H1 (cell line): ENCODE measurements around the gene SIX5. TPM values are rescaled to one million over a fixed set of nuclear protein-coding genes. Genes with fewer than 3 reads are reported as not detected.

Experiments used
- CTCF ChIA-PET: fragments of 300-600 bp; sonication (Branson Sonifier 250); formaldehyde crosslinking; loops from one replicate; lab custom pipeline; 2021; ENCODE audit not compliant: partially characterized antibody; lab: Charles Lee
- POLR2A ChIA-PET: fragments of 300-600 bp; sonication (Branson Sonifier 250); formaldehyde crosslinking; loops from one replicate; lab custom pipeline; 2021; ENCODE audit warnings: inconsistent platforms; ENCODE audit not compliant: partially characterized antibody; lab: Charles Lee
- DNase-seq, 2 experiments: peaks; one replicate each; pipeline versions ENCODE4 v3.0.0 to v3.0.0-alpha.2; 2010 to 2022; ENCODE audit warnings: low spot score in 2 of 2, low read depth in 1 of 2, mixed read lengths in 1 of 2
- FAIRE-seq: peaks from 2 replicates; lab custom pipeline; 2011; peaks lifted over from hg19 to GRCh38; lab: Jason Lieb, UNC
- H2AFZ ChIP-seq: 2 replicates; pipeline ENCODE4 v1.8.1; 2012; ENCODE audit warnings: low read length, inconsistent platforms
- H2AK5ac ChIP-seq: 2 replicates; pipeline ENCODE4 v1.6.1; 2013; ENCODE audit warnings: low read depth, low read length
- H2BK120ac ChIP-seq: replicated peaks from 2 replicates; pipeline ENCODE3; 2013; ENCODE audit warnings: low read depth, low read length, inconsistent platforms
- H2BK12ac ChIP-seq: 2 replicates; pipeline ENCODE4 v1.6.1; 2013; ENCODE audit warnings: low read depth, low read length
- H2BK15ac ChIP-seq: 2 replicates; pipeline ENCODE4 v1.6.1; 2013; ENCODE audit warnings: low read length
- H2BK20ac ChIP-seq: 2 replicates; pipeline ENCODE4 v1.6.1; 2013; ENCODE audit warnings: low read length
- H2BK5ac ChIP-seq: 2 replicates; pipeline ENCODE4 v1.6.1; 2013; ENCODE audit warnings: low read depth, low read length
- H3K14ac ChIP-seq: 2 replicates; pipeline ENCODE4 v1.6.1; 2013; ENCODE audit warnings: inconsistent platforms; ENCODE audit not compliant: insufficient read length
- H3K18ac ChIP-seq: 2 replicates; pipeline ENCODE4 v1.6.1; 2013; ENCODE audit warnings: low read length; ENCODE audit errors: extremely low read depth
- H3K23ac ChIP-seq: 2 replicates; pipeline ENCODE4 v1.6.1; 2013; ENCODE audit warnings: inconsistent platforms; ENCODE audit not compliant: insufficient read length
- H3K23me2 ChIP-seq: 2 replicates; pipeline ENCODE4 v1.6.1; 2013; ENCODE audit warnings: low read depth, low read length
- H3K27ac ChIP-seq: 2 replicates; pipeline ENCODE4 v1.6.1; 2011; ENCODE audit warnings: low read depth, low read length, inconsistent platforms
- H3K27me3 ChIP-seq, 4 experiments: replicated peaks in 1 of 4; 1 replicate in 1 of 4; 2 replicates in 3 of 4; pipeline versions ENCODE4 v1.6.1 to v1.8.1; 2011 to 2013; ENCODE audit warnings: low read length in 3 of 4, mild to moderate bottlenecking in 3 of 4, inconsistent platforms in 2 of 4, mixed read lengths in 2 of 4, moderate library complexity in 1 of 4; ENCODE audit not compliant: control insufficient read depth in 3 of 4, insufficient read depth in 3 of 4; ENCODE audit errors: extremely low read depth in 1 of 4
- H3K36me3 ChIP-seq, 4 experiments: 2 replicates each; pipeline versions ENCODE4 v1.6.1 to v1.8.1; 2011 to 2013; ENCODE audit warnings: mild to moderate bottlenecking in 4 of 4, low read length in 3 of 4, moderate library complexity in 2 of 4, control low read depth in 1 of 4, inconsistent platforms in 1 of 4; ENCODE audit not compliant: insufficient read depth in 4 of 4, control insufficient read depth in 2 of 4
- H3K4ac ChIP-seq: replicated peaks from 2 replicates; pipeline ENCODE3; 2013; ENCODE audit warnings: low read length, low read depth, mixed read lengths, inconsistent platforms; ENCODE audit not compliant: insufficient read length
- H3K4me1 ChIP-seq, 4 experiments: replicated peaks in 1 of 4; 1 replicate in 1 of 4; 2 replicates in 3 of 4; pipeline versions ENCODE4 v1.6.1 to v1.8.1; 2011 to 2013; ENCODE audit warnings: low read length in 3 of 4, inconsistent platforms in 2 of 4, mixed read lengths in 1 of 4; ENCODE audit not compliant: insufficient read depth in 4 of 4, control insufficient read depth in 3 of 4
- H3K4me2 ChIP-seq, 2 experiments: 2 replicates each; pipeline versions ENCODE4 v1.6.1 to v1.8.1; 2011 to 2013; ENCODE audit warnings: low read depth in 2 of 2, low read length in 2 of 2, control low read depth in 1 of 2, inconsistent platforms in 1 of 2, mild to moderate bottlenecking in 1 of 2; ENCODE audit not compliant: insufficient read depth in 1 of 2
- H3K4me3 ChIP-seq, 4 experiments: fragments of 200-600, 300-600 bp in 1 of 4; sonication (generic), shearing (Covaris generic), sonication (Bioruptor Twin) in 1 of 4; 2 replicates each; pipeline versions ENCODE4 v1.5.1 to v1.8.1; 2011 to 2016; ENCODE audit warnings: low read length in 4 of 4, low read depth in 3 of 4, control low read depth in 2 of 4, inconsistent platforms in 2 of 4, mild to moderate bottlenecking in 2 of 4, mixed read lengths in 1 of 4, moderate library complexity in 1 of 4; ENCODE audit not compliant: insufficient read depth in 2 of 4; ENCODE audit errors: extremely low read depth in 1 of 4
- H3K56ac ChIP-seq: replicated peaks from 2 replicates; pipeline ENCODE3; 2013; ENCODE audit warnings: low read depth, mild to moderate bottlenecking, mixed read lengths, low read length, inconsistent platforms; ENCODE audit not compliant: insufficient read length
- H3K79me1 ChIP-seq: 2 replicates; pipeline ENCODE4 v1.6.1; 2013; ENCODE audit warnings: low read depth, low read length, control low read depth
- H3K79me2 ChIP-seq, 2 experiments: 2 replicates each; pipeline versions ENCODE4 v1.6.1 to v1.8.1; 2012 to 2013; ENCODE audit warnings: low read length in 2 of 2, mild to moderate bottlenecking in 2 of 2, inconsistent platforms in 1 of 2; ENCODE audit not compliant: insufficient read depth in 2 of 2, control insufficient read depth in 1 of 2
- H3K9ac ChIP-seq, 4 experiments: replicated peaks in 1 of 4; 1 replicate in 1 of 4; 2 replicates in 3 of 4; pipeline versions ENCODE4 v1.6.1 to v1.8.1; 2011 to 2013; ENCODE audit warnings: low read depth in 3 of 4, low read length in 3 of 4, control low read depth in 2 of 4, mild to moderate bottlenecking in 2 of 4, moderate library complexity in 2 of 4, inconsistent platforms in 1 of 4; ENCODE audit errors: extremely low read depth in 1 of 4
- H3K9me3 ChIP-seq, 2 experiments: 2 replicates each; pipeline versions ENCODE4 v1.6.1 to v1.8.1; 2012 to 2013; ENCODE audit warnings: mild to moderate bottlenecking in 2 of 2, moderate library complexity in 2 of 2, control low read depth in 1 of 2, inconsistent platforms in 1 of 2, low read depth in 1 of 2, low read length in 1 of 2, mixed read lengths in 1 of 2; ENCODE audit not compliant: insufficient read depth in 2 of 2
- H4K20me1 ChIP-seq, 2 experiments: replicated peaks in 1 of 2; 2 replicates each; pipeline versions ENCODE3 to v1.8.1; 2011 to 2013; ENCODE audit warnings: inconsistent platforms in 2 of 2, low read length in 2 of 2, mild to moderate bottlenecking in 1 of 2; ENCODE audit not compliant: insufficient read depth in 2 of 2, control insufficient read depth in 1 of 2
- H4K5ac ChIP-seq: 2 replicates; pipeline ENCODE4 v1.6.1; 2013; ENCODE audit warnings: low read length, low read depth, mixed read lengths, inconsistent platforms; ENCODE audit not compliant: insufficient read length
- H4K8ac ChIP-seq: 2 replicates; pipeline ENCODE4 v1.8.0; 2013; ENCODE audit warnings: mild to moderate bottlenecking, moderate library complexity, low read length, inconsistent platforms; ENCODE audit not compliant: insufficient read depth; ENCODE audit errors: extremely low read depth
- H4K91ac ChIP-seq: replicated peaks from 2 replicates; pipeline ENCODE3; 2013; ENCODE audit warnings: low read length, mixed read lengths, inconsistent platforms; ENCODE audit not compliant: insufficient read length
- EP300 ChIP-seq, 2 experiments: IDR thresholded peaks; 1 replicate in 1 of 2; 2 replicates in 1 of 2; pipeline ENCODE4 v1.6.1; 2011 to 2012; ENCODE audit warnings: low read depth in 2 of 2, low read length in 2 of 2, mild to moderate bottlenecking in 2 of 2, borderline replicate concordance in 1 of 2, inconsistent platforms in 1 of 2, moderate library complexity in 1 of 2
- FOSL1 ChIP-seq: IDR thresholded peaks from 2 replicates; pipeline ENCODE4 v1.6.1; 2011; ENCODE audit warnings: mild to moderate bottlenecking, low read depth, low read length, moderate library complexity; ENCODE audit not compliant: insufficient read depth
- NRF1 ChIP-seq: IDR thresholded peaks from 2 replicates; pipeline ENCODE4 v1.6.1; 2011; ENCODE audit warnings: mild to moderate bottlenecking, low read depth, low read length, improper control_type of control experiment
- POLR2AphosphoS5 ChIP-seq: IDR thresholded peaks from 2 replicates; pipeline ENCODE4 v1.6.1; 2011; ENCODE audit warnings: low read depth, low read length
- RFX5 ChIP-seq: IDR thresholded peaks from 2 replicates; pipeline ENCODE4 v1.6.1; 2011; ENCODE audit warnings: low read depth, low read length, improper control_type of control experiment, borderline replicate concordance
- SIN3A ChIP-seq, 2 experiments: IDR thresholded peaks in 1 of 2; conservative IDR thresholded peaks in 1 of 2; 2 replicates each; pipeline ENCODE4 v1.6.1; 2011 to 2012; ENCODE audit warnings: low read length in 2 of 2, improper control_type of control experiment in 1 of 2, low read depth in 1 of 2, mild to moderate bottlenecking in 1 of 2
- SRF ChIP-seq: IDR thresholded peaks from 2 replicates; pipeline ENCODE4 v1.6.1; 2011; ENCODE audit warnings: mild to moderate bottlenecking, low read depth, low read length, moderate library complexity
- TEAD4 ChIP-seq: IDR thresholded peaks from 2 replicates; pipeline ENCODE4 v1.6.1; 2012; ENCODE audit warnings: low read depth, low read length, inconsistent platforms, mixed read lengths
- YY1 ChIP-seq: IDR thresholded peaks from 2 replicates; pipeline ENCODE4 v1.6.1; 2011; ENCODE audit warnings: low read depth, mild to moderate bottlenecking, low read length
- WGBS, 2 experiments: shearing (Covaris generic) in 1 of 2; methylation state at CpG; one replicate each; pipeline versions ENCODE4 v1.1.6 to v1.1.7; 2013 to 2015; ENCODE audit warnings: low lambda C conversion rate in 2 of 2, mixed read lengths in 2 of 2, inconsistent platforms in 1 of 2, low coverage in 1 of 2, missing lambda C conversion rate in 1 of 2; ENCODE audit not compliant: insufficient replicate concordance in 2 of 2, insufficient coverage in 1 of 2, insufficient read length in 1 of 2; ENCODE audit errors: extremely low coverage in 1 of 2, missing lambda C conversion rate in 1 of 2; 5-methylcytosine and 5-hydroxymethylcytosine counted together
- polyA plus RNA-seq, 7 experiments: library from polyadenylated mRNA; depleted of rRNA in 3 of 7; stranded (reverse) in 5 of 7; unstranded in 2 of 7; fragments of >200 nt in 5 of 7; fragments of 200-250 nt in 2 of 7; gene quantifications; 1 replicate in 5 of 7; 2 replicates in 1 of 7; 4 replicates in 1 of 7; pipeline versions ENCODE4 v1.2.1 to v1.2.3, GENCODE V29; 2011 to 2013; ENCODE audit warnings: missing spikeins in 2 of 7, mixed read lengths in 2 of 7
- total RNA-seq: library from RNA; stranded (reverse); fragmentation: NEBNext Ultra II Directional; extraction: Animal tissue kit (Norgen Biotek cat#: 25700); gene quantifications from 2 replicates; pipeline ENCODE4 v1.2.1, GENCODE V29; 2021
- TF ChIP-seq, protein P1 (sequence below): IDR thresholded peaks from 2 replicates; pipeline ENCODE4 v1.6.1; 2012; ENCODE audit warnings: inconsistent platforms
- TF ChIP-seq, protein P2 (sequence below): IDR thresholded peaks from 2 replicates; pipeline ENCODE4 v1.6.1; 2012; ENCODE audit warnings: low read length, inconsistent platforms

SIX5 gene
- total and polyA plus RNA-seq, 2 of the 8 experiments (the other 6 are each of a cell fraction or from before 2014, with no cell fraction given) = 20.9 to 24.2 TPM

DNA sequence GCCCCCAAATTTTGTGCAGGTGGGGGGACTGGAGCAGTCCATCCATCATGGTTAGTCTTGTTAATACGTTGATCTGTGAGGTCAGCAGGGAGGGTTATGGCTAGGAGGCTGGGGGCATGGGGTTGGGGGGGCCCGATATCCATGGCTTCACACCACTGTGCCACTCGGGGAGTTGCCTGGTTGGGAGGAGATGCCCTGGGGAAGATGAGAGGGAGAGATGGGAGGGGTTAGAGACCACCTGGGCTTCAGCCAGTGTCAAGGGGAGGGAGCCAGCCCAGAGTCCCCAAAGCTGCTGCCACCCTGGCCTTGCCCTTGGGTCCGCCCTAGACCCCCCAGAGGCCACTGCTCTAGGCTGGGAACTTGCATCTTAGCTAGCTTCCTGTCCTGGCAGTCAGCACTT, 15.0 kb upstream of the SIX5 start:
- WGBS, 2 experiments = 74% methylated on average over 3 of the region's 4 CpGs; no CpG with 5 or more reads in 1 of the 2 experiments
- ChIA-PET CTCF (interaction anchor here (1.8 to 2.7 kb wide), 2 partner anchors 10 to 15 kb away, joined by 8 to 9 read pairs; no protein-coding TSS in a partner anchor), POLR2A (interaction anchor here (0.9 to 9.5 kb wide), 5 partner anchors 8 to 33 kb away, joined by 3 to 133 read pairs (median 4); partner anchors contain the start of genes DMWD and SIX5)
- Histone ChIP-seq H4K8ac (no peak overlapping the region), H3K36me3 (peaks cover 4 to 23% (median 11%) of the 10 kb centered on the region in 4 experiments; a peak in 6 of 8 replicates), H3K4me2 (no peak overlapping the region), H3K9ac (no peak overlapping the region), H3K56ac (no peak overlapping the region), H4K5ac (no peak overlapping the region), H3K79me2 (no peaks in the 10 kb centered on the region)
- TF ChIP-seq RFX5 (no peak), POLR2AphosphoS5 (no peak), YY1 (no peak), SIN3A (conservative IDR thresholded peaks at IDR 0.05 in 1 of 2, IDR thresholded peaks at IDR 0.05 in 1 of 2; ENCODE audit: low read depth in 1 of 2, low read length in 2 of 2) (no peak), SRF (no peak), TEAD4 (no peak), FOSL1 (no peak), NRF1 (no peak), EP300 (IDR thresholded peaks at IDR 0.05; ENCODE audit: borderline replicate concordance in 1 of 2, low read depth in 2 of 2, low read length in 2 of 2) (no peak)
- TF ChIP-seq, protein P1, sequence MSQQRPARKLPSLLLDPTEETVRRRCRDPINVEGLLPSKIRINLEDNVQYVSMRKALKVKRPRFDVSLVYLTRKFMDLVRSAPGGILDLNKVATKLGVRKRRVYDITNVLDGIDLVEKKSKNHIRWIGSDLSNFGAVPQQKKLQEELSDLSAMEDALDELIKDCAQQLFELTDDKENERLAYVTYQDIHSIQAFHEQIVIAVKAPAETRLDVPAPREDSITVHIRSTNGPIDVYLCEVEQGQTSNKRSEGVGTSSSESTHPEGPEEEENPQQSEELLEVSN = no peak
- TF ChIP-seq, protein P2, sequence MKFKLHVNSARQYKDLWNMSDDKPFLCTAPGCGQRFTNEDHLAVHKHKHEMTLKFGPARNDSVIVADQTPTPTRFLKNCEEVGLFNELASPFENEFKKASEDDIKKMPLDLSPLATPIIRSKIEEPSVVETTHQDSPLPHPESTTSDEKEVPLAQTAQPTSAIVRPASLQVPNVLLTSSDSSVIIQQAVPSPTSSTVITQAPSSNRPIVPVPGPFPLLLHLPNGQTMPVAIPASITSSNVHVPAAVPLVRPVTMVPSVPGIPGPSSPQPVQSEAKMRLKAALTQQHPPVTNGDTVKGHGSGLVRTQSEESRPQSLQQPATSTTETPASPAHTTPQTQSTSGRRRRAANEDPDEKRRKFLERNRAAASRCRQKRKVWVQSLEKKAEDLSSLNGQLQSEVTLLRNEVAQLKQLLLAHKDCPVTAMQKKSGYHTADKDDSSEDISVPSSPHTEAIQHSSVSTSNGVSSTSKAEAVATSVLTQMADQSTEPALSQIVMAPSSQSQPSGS = no peak
- TF ChIP-seq, all 59 proteins: peak for 0
- Histone ChIP-seq H3K79me1 (0 out of 2 replicates have a peak, but pooled peaks cover 4% of the 10 kb centered on the region), H2BK5ac (no peak overlapping the region), H2AK5ac (no peak overlapping the region), H3K27me3 (peaks cover 0 to 6% (median 0%) of the 10 kb centered on the region in 4 experiments; a peak in 1 of 7 replicates), H4K91ac (no peak overlapping the region), H2BK12ac (no peak overlapping the region), H2BK20ac (no peak overlapping the region), H3K23ac (no peak overlapping the region), H2BK15ac (no peak overlapping the region), H3K23me2 (peaks cover 2% of the 10 kb centered on the region; the same call in 1 of the 2 replicates), H3K14ac (no peak overlapping the region), H4K20me1 (peaks cover 11 to 24% of the 10 kb centered on the region in 2 experiments), H3K27ac (no peak overlapping the region), H2BK120ac (no peak overlapping the region), H3K9me3 (no peaks in the 10 kb centered on the region), H2AFZ (no peak overlapping the region), H3K4me1 (peaks cover 3 to 23% (median 14%) of the 10 kb centered on the region in 4 experiments), H3K18ac (no peak overlapping the region), H3K4ac (no peak overlapping the region), H3K4me3 (no peak overlapping the region)
- FAIRE-seq = no peak
- no peak for DNase-seq
